GM23338 (cell line): ENCODE results near the gene TECTA. TPM values are rescaled to one million over a fixed set of nuclear protein-coding genes. Genes with fewer than 3 reads are reported as not detected.

Experiments
- ATAC-seq: fragments of 200-7000 bp; cut with Tn5 transposase; 3 replicates; pipeline ENCODE4 v1.9.1; 2020
- DNase-seq: peaks from one replicate; pipeline ENCODE4 v3.0.0-alpha.2; 2015; ENCODE audit warnings: low spot score
- H2AFZ ChIP-seq: fragments of 200-600 bp; sonication (generic); 2 replicates; pipeline ENCODE4 v1.8.0; 2016; ENCODE audit warnings: antibody characterized with exemption, mild to moderate bottlenecking, moderate library complexity
- H3F3A ChIP-seq: fragments of 200-600 bp; sonication (generic); replicated peaks from 2 replicates; pipeline ENCODE4 v1.8.0; 2017; ENCODE audit warnings: antibody characterized with exemption, mixed run types, low read depth
- H3K27ac ChIP-seq: fragments of 200-600 bp; sonication (generic); 2 replicates; pipeline ENCODE4 v1.6.1; 2016; ENCODE audit warnings: low read depth
- H3K27me3 ChIP-seq: fragments of 200-600 bp; sonication (generic); 2 replicates; pipeline ENCODE4 v1.8.0; 2016; ENCODE audit warnings: mild to moderate bottlenecking, mixed run types, moderate library complexity; ENCODE audit not compliant: insufficient read depth
- H3K36me3 ChIP-seq: fragments of 200-600 bp; sonication (generic); 2 replicates; pipeline ENCODE4 v1.8.0; 2016; ENCODE audit warnings: mild to moderate bottlenecking; ENCODE audit not compliant: insufficient read depth
- H3K4me1 ChIP-seq: fragments of 200-600 bp; sonication (generic); 2 replicates; pipeline ENCODE4 v1.8.0; 2016; ENCODE audit warnings: mild to moderate bottlenecking, moderate library complexity; ENCODE audit not compliant: insufficient read depth
- H3K4me2 ChIP-seq: fragments of 200-600 bp; sonication (generic); 2 replicates; pipeline ENCODE4 v1.7.1; 2017; ENCODE audit warnings: mixed run types
- H3K4me3 ChIP-seq: fragments of 200-600 bp; sonication (generic); 2 replicates; pipeline ENCODE4 v1.6.1; 2016; ENCODE audit warnings: mixed run types
- H3K79me2 ChIP-seq: fragments of 200-600 bp; sonication (generic); replicated peaks from 2 replicates; pipeline ENCODE4 v1.8.0; 2017; ENCODE audit warnings: mild to moderate bottlenecking; ENCODE audit not compliant: insufficient read depth
- H3K9me2 ChIP-seq: fragments of 200-600 bp; sonication (generic); 2 replicates; pipeline ENCODE4 v1.8.0; 2017; ENCODE audit not compliant: insufficient read depth
- H4K20me1 ChIP-seq: fragments of 200-600 bp; sonication (generic); replicated peaks from 2 replicates; pipeline ENCODE4 v1.8.0; 2017; ENCODE audit warnings: mild to moderate bottlenecking; ENCODE audit not compliant: insufficient read depth
- H3K27ac Mint-ChIP-seq: 2 replicates; pipeline ENCODE4 v1.8.0; 2020; ENCODE audit warnings: inconsistent platforms, mild to moderate bottlenecking, moderate library complexity, mixed read lengths
- H3K27me3 Mint-ChIP-seq: 3 replicates; pipeline ENCODE4 v1.8.0; 2022; ENCODE audit warnings: low read depth, mild to moderate bottlenecking, moderate library complexity, mixed read lengths, inconsistent platforms; ENCODE audit not compliant: insufficient read depth, poor library complexity
- H3K36me3 Mint-ChIP-seq: 3 replicates; pipeline ENCODE4 v1.8.0; 2021; ENCODE audit warnings: low read depth, mild to moderate bottlenecking, inconsistent platforms, moderate library complexity, mixed read lengths
- H3K4me1 Mint-ChIP-seq: 3 replicates; pipeline ENCODE4 v1.8.0; 2020; ENCODE audit warnings: mild to moderate bottlenecking, inconsistent platforms, mixed read lengths
- H3K4me3 Mint-ChIP-seq: 3 replicates; pipeline ENCODE4 v1.8.0; 2021; ENCODE audit warnings: moderate library complexity, mild to moderate bottlenecking, inconsistent platforms, mixed read lengths
- H3K9me3 Mint-ChIP-seq: 3 replicates; pipeline ENCODE4 v1.8.0; 2020; ENCODE audit warnings: moderate library complexity, mild to moderate bottlenecking, inconsistent platforms, mixed read lengths
- CREB1 ChIP-seq: fragments of 250-450 bp; sonication (Bioruptor Pico); IDR thresholded peaks from 2 replicates; pipeline ENCODE4 v1.5.0; 2020; ENCODE audit warnings: low read depth, mild to moderate bottlenecking, moderate library complexity
- CTCF ChIP-seq, 2 experiments: fragments of 200-600 bp in 1 of 2; sonication (generic) in 1 of 2; conservative IDR thresholded peaks; 2 replicates each; pipeline versions ENCODE4 v1.5.1 to v1.6.1; 2016 to 2017; ENCODE audit warnings: antibody characterized with exemption in 2 of 2, low read depth in 2 of 2, mild to moderate bottlenecking in 2 of 2, moderate library complexity in 1 of 2
- ETS1 ChIP-seq: IDR thresholded peaks from 2 replicates; pipeline ENCODE4 v1.6.1; 2016; ENCODE audit warnings: antibody characterized with exemption
- EZH2 ChIP-seq: fragments of 200-600 bp; sonication (generic); IDR thresholded peaks from one replicate; pipeline ENCODE4 v1.8.0; 2017; ENCODE audit warnings: antibody characterized with exemption, mild to moderate bottlenecking, low read depth; ENCODE audit not compliant: unreplicated experiment
- EZH2phosphoT487 ChIP-seq: fragments of 200-600 bp; sonication (generic); IDR thresholded peaks from one replicate; pipeline ENCODE4 v1.8.1; 2018; ENCODE audit warnings: antibody characterized with exemption; ENCODE audit not compliant: unreplicated experiment
- JUNB ChIP-seq: IDR thresholded peaks from one replicate; pipeline ENCODE4 v1.6.1; 2016; ENCODE audit warnings: antibody characterized with exemption; ENCODE audit not compliant: unreplicated experiment
- NANOG ChIP-seq: IDR thresholded peaks from 2 replicates; pipeline ENCODE4 v1.6.1; 2016; ENCODE audit warnings: antibody characterized with exemption, borderline replicate concordance
- POLR2AphosphoS5 ChIP-seq: IDR thresholded peaks from 2 replicates; pipeline ENCODE4 v1.6.1; 2016; ENCODE audit warnings: antibody characterized with exemption, low read depth
- REST ChIP-seq: IDR thresholded peaks from one replicate; pipeline ENCODE4 v1.6.1; 2018; ENCODE audit warnings: antibody characterized with exemption; ENCODE audit not compliant: unreplicated experiment
- STAT1 ChIP-seq: IDR thresholded peaks from one replicate; pipeline ENCODE4 v1.6.1; 2016; ENCODE audit warnings: antibody characterized with exemption; ENCODE audit not compliant: unreplicated experiment
- ZNF114 ChIP-seq: fragments of 250-450 bp; sonication (Bioruptor Pico); IDR thresholded peaks from 2 replicates; pipeline ENCODE4 v1.5.0; 2020; ENCODE audit warnings: mild to moderate bottlenecking, moderate library complexity
- ZNF331 ChIP-seq: fragments of 250-450 bp; sonication (Bioruptor Pico); IDR thresholded peaks from 2 replicates; pipeline ENCODE4 v1.5.0; 2020; ENCODE audit warnings: low read depth, mild to moderate bottlenecking, moderate library complexity
- ZNF462 ChIP-seq: fragments of 250-450 bp; sonication (Bioruptor Pico); IDR thresholded peaks from 2 replicates; pipeline ENCODE4 v1.5.0; 2020; ENCODE audit warnings: mild to moderate bottlenecking, moderate library complexity
- polyA plus RNA-seq: library from polyadenylated mRNA; unstranded; fragments of >200 nt; fragmentation: Nextera tagmentation; extraction: Ambion mirVana; gene quantifications from 2 replicates; pipeline ENCODE4 v1.2.1, GENCODE V29; 2016
- total RNA-seq: library from RNA; depleted of rRNA; stranded (reverse); fragments of >200 nt; shearing (Covaris generic); gene quantifications from 2 replicates; pipeline ENCODE4 v1.2.3, GENCODE V29; 2014

The TECTA gene
- total and polyA plus RNA-seq, 2 experiments from 2014 or later, result 0.34 to 0.69 TPM

GRCh38 chr11:121140369-121140768 is 39.3 kb downstream of the TECTA start:
- Mint-ChIP-seq H3K4me3 (no peak overlapping the region), H3K36me3 (no peaks in the 10 kb centered on the region), H3K27ac (no peak overlapping the region), H3K4me1 (peaks cover 3% of the 10 kb centered on the region), H3K27me3 (peaks cover 7% of the 10 kb centered on the region), H3K9me3 (no peaks in the 10 kb centered on the region)
- ATAC-seq (no peak), DNase-seq (no peak)
- no peak overlapping the region for H2AFZ ChIP-seq
- no peaks in the 10 kb centered on the region for H3K36me3 ChIP-seq
- H3K4me1 ChIP-seq, result no peaks in the 10 kb centered on the region
- H3K27ac ChIP-seq, result no peak overlapping the region
- H3K4me2 ChIP-seq, result no peak overlapping the region
- TF ChIP-seq NANOG (no peak), EZH2phosphoT487 (no peak), STAT1 (no peak), ZNF114 (CRISPR knock-in tag) (no peak), ETS1 (no peak), CREB1 (CRISPR knock-in tag) (no peak), JUNB (no peak), REST (no peak), POLR2AphosphoS5 (no peak), ZNF331 (no peak), CTCF (conservative IDR thresholded peaks at IDR 0.05; ENCODE audit: low read depth in 2 of 2) (no peak), EZH2 (no peak), ZNF462 (CRISPR knock-in tag) (no peak)
- H4K20me1 ChIP-seq, result no peaks in the 10 kb centered on the region
- no peaks in the 10 kb centered on the region for H3K27me3 ChIP-seq
- no peaks in the 10 kb centered on the region for H3K9me2 ChIP-seq
- H3K4me3 ChIP-seq, result no peak overlapping the region
- no peaks in the 10 kb centered on the region for H3K79me2 ChIP-seq
- H3F3A ChIP-seq, result no peaks in the 10 kb centered on the region
